ENCODE data around the gene NDUFS5.
"Not testable (repeated sequence)": the region's sequence is repeated elsewhere in the genome, so short reads cannot be mapped to it uniquely, and the experiment has no call there.

Gene NDUFS5

DNA sequence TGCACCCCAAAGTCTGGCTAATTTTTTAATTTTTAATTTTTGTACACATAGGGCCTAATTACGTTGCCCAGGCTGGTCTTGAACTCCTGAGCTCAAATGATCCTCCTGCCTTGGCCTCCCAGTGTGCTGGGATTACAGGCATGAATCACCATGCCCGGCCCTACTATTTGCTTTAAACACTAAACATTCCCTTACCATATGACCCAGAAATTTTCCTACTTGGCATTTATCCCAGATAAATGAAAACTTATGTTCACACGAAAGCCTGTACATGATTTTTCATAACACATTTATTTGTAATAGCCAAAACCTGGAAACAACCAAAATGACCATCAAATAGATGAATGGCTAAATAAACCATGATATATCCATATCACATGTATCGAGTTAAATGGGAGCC, 35.8 kb downstream of the NDUFS5 start:
- H3K4me3 ChIP-seq (ENCODE audit: low read depth, low read length) = no peak overlapping the region
- TF ChIP-seq, protein P1, sequence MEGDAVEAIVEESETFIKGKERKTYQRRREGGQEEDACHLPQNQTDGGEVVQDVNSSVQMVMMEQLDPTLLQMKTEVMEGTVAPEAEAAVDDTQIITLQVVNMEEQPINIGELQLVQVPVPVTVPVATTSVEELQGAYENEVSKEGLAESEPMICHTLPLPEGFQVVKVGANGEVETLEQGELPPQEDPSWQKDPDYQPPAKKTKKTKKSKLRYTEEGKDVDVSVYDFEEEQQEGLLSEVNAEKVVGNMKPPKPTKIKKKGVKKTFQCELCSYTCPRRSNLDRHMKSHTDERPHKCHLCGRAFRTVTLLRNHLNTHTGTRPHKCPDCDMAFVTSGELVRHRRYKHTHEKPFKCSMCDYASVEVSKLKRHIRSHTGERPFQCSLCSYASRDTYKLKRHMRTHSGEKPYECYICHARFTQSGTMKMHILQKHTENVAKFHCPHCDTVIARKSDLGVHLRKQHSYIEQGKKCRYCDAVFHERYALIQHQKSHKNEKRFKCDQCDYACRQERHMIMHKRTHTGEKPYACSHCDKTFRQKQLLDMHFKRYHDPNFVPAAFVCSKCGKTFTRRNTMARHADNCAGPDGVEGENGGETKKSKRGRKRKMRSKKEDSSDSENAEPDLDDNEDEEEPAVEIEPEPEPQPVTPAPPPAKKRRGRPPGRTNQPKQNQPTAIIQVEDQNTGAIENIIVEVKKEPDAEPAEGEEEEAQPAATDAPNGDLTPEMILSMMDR (IDR thresholded peaks at IDR 0.05; ENCODE audit: borderline replicate concordance, insufficient read depth, low read depth, low read length) = no peak

DNA sequence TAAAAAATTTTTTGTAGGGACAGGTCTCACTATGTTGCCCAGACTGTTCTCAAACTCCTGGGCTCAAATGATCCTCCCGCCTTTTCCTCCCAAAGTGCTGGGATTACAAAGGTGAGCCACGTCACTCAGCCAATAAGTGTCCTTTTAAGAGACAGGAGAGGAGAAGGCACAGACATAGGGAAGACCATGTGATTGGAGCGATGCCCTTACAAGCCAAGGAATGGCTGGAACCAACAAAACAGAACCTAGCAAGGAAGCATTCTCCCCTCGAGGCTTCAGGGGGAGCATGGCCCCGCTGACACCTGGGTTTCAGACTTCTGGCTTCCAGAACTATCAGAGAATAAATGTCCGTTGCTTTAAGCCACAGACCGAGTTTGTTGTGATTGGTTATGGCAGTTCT, 37.0 kb downstream of the NDUFS5 start:
- no peak overlapping the region for H3K4me3 ChIP-seq (ENCODE audit: low read depth, low read length)
- TF ChIP-seq, protein P1 (IDR thresholded peaks at IDR 0.05; ENCODE audit: borderline replicate concordance, insufficient read depth, low read depth, low read length) = no peak

DNA sequence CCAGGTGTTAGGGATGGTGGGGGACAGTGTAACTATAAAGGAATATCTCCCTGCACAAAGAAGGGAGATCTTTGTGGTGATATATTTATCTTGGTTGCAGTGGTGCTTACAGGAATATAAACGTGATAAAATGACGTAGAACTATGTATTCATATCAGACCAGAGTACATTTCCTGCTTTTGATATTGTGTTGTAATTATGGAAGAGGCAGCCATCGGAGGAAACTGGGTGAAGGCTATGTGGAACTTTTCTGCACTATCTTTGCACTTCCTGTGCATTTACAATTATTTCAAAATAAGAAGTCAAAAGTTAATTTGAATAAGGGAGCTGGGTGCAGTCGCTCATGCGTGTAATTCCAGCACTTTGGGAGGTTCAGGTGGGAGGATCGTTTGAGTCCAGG, 37.6 kb downstream of the NDUFS5 start:
- H3K4me3 ChIP-seq (ENCODE audit: low read depth, low read length) = no peak overlapping the region
- TF ChIP-seq, protein P1 (IDR thresholded peaks at IDR 0.05; ENCODE audit: borderline replicate concordance, insufficient read depth, low read depth, low read length) = no peak

DNA sequence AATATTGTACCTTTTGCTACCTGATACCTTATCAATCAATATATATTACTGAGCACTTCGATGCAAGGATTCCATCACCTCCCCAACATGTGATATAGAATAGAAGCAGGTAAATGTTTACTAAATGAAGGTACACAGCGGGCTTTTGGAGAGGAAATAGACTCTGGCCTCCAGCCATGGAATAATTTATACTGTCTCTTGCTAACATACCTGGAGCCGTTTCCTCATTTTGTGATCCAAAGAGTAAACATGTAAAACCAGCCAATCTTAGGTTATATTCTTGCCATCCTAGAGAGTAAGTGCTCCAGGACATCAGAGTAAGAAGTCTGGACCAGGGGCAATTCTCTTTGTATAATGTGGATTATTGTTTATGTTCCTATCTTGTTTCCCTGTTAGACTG, 39.4 kb downstream of the NDUFS5 start:
- H3K4me3 ChIP-seq (ENCODE audit: low read depth, low read length) = no peak overlapping the region
- TF ChIP-seq, protein P1 (IDR thresholded peaks at IDR 0.05; ENCODE audit: borderline replicate concordance, insufficient read depth, low read depth, low read length) = no peak

DNA sequence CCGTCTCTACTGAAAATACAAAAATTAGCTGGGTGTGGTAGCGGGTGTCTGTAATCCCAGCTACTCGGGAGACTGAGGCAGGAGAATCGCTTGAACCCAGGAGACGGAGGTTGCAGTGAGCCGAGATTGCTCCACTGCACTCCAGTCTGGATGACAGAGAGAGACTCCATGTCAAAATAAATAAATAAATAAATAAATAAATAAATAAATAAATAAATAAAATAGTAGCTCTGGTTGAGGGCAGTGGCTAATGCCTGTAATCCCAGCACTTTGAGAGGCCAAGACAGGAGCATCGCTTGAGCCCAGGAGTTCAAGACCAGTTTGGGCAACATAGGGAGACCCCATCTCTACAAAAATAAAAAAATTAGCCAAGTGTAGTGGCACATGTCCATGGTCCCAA, 42.1 kb downstream of the NDUFS5 start:
- H3K4me3 ChIP-seq (ENCODE audit: low read depth, low read length) = not testable (repeated sequence)

DNA sequence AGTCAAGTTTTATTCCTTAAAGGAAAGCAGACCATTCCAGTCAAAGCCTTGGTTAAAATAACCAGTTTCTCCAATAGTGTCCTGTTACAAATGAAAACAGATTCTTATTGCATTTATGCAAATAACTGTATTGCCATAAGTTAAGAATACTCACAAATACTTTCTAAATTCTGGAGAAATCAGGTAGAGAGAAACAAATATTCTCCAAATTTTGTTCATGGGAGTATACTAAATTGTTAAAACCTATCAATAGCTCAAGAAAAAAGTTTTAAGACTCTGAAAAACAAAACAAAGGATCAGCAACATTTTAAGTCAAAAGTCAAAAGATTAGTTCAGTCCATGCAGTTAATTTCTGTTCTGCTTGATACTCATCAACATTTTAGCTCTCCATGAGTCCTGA, 45.4 kb downstream of the NDUFS5 start:
- not testable (repeated sequence) for H3K4me3 ChIP-seq (ENCODE audit: low read depth, low read length)

DNA sequence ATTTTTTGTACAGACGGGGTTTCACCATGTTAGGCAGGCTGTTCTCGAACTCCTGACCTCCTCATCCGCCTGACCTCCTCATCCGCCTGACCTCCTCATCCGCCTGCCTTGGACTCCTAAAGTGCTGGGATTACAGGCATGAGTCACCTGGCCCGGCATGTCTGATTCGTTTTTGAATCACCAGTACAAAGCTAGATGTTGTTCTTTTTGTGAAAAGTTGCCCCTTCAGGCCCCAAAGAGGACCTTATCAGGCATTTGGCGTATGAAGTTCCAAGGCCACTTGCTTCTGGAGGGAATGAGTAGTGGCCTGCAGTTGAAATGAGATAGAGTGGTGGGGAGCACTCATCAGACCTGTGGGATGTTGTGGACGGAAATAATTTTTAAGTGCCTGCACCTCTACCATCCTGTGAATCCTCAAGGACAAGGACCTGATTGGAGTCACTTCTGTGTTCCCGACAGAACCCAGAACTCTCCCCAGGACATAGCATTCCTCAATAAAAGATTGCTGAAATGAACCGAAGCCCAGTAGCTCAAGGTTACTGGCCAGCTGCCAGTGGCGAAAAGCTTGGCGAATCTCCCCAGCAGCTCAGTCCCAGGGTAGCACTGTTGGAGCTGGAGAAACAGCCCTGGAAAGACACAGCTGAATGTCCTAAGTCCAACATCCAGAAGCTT, 50.1 kb downstream of the NDUFS5 start:
- TF ChIP-seq, protein P1 (IDR thresholded peaks at IDR 0.05; ENCODE audit: borderline replicate concordance, insufficient read depth, low read depth, low read length) = no peak
- H3K4me3 ChIP-seq (ENCODE audit: low read depth, low read length) = no peak overlapping the region

DNA sequence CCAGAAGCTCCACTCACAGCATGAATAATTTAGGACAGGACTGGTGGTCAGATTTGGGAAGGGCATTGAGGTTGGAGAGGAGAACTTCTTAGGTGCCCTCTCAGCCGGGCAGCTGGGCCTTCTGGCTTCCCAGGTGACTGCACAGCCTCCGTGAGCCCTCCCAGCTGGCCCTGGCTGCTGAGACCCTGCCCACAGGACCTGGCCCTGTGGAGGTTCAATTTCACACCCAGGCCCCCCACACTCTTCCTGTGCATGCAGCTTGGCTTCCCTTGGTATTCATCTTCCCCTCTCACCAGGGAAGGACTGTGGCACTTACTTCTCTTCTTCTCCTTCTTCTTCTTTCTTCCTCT, 50.6 kb downstream of the NDUFS5 start:
- TF ChIP-seq, protein P1 (IDR thresholded peaks at IDR 0.05; ENCODE audit: borderline replicate concordance, insufficient read depth, low read depth, low read length) = no peak
- no peak overlapping the region for H3K4me3 ChIP-seq (ENCODE audit: low read depth, low read length)
